Nephron progenitor cell (in vitro differentiated cells): Measurements from ENCODE around the gene ACTR3C.

Experiments
- DNase-seq: peaks from one replicate; pipeline ENCODE4 v3.0.0; 2021
- H3K27ac Mint-ChIP-seq: 2 replicates; pipeline ENCODE4 v1.8.0; 2021; ENCODE audit warnings: mild to moderate bottlenecking, moderate library complexity, mixed read lengths
- H3K27me3 Mint-ChIP-seq: 2 replicates; pipeline ENCODE4 v1.8.0; 2021; ENCODE audit warnings: mild to moderate bottlenecking, low read depth, mixed read lengths; ENCODE audit not compliant: poor library complexity
- H3K36me3 Mint-ChIP-seq: 2 replicates; pipeline ENCODE4 v1.8.0; 2021; ENCODE audit warnings: low read depth, mixed read lengths
- H3K4me1 Mint-ChIP-seq: 2 replicates; pipeline ENCODE4 v1.8.0; 2021; ENCODE audit warnings: mixed read lengths
- H3K4me3 Mint-ChIP-seq: 2 replicates; pipeline ENCODE4 v1.8.0; 2021; ENCODE audit warnings: mild to moderate bottlenecking, moderate library complexity, mixed read lengths
- H3K9me3 Mint-ChIP-seq: 2 replicates; pipeline ENCODE4 v1.8.0; 2021; ENCODE audit warnings: mild to moderate bottlenecking, moderate library complexity, mixed read lengths
- TF ChIP-seq, protein P1 (sequence below): fragments of 200-600 bp; sonication (generic); IDR thresholded peaks from 2 replicates; pipeline ENCODE4 v1.5.0; 2021; ENCODE audit warnings: antibody characterized with exemption

The ACTR3C gene

DNA sequence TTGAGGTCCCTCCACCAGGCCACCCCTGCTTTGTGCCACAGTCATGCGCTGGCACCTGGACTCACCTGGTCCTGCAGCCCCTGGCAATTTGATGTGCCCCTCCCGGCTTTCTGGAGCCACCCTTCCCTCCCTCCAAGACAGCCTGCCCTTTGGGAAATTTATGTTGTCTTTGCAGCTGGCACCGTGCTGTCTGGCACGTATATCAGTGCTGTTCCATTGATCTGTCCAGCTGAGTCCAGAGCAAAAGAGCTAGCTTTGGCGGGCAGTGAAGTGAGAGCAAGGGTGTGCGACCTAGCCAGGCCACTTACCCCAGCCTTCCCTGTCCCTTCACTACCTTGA, 12.4 kb upstream of the ACTR3C start:
- Mint-ChIP-seq H3K27ac (no peak overlapping the region), H3K9me3 (no peaks in the 10 kb centered on the region), H3K4me3 (no peak overlapping the region), H3K4me1 (peaks cover 38% of the 10 kb centered on the region), H3K27me3 (peaks cover 45% of the 10 kb centered on the region), H3K36me3 (no peaks in the 10 kb centered on the region)
- TF ChIP-seq, protein P1, sequence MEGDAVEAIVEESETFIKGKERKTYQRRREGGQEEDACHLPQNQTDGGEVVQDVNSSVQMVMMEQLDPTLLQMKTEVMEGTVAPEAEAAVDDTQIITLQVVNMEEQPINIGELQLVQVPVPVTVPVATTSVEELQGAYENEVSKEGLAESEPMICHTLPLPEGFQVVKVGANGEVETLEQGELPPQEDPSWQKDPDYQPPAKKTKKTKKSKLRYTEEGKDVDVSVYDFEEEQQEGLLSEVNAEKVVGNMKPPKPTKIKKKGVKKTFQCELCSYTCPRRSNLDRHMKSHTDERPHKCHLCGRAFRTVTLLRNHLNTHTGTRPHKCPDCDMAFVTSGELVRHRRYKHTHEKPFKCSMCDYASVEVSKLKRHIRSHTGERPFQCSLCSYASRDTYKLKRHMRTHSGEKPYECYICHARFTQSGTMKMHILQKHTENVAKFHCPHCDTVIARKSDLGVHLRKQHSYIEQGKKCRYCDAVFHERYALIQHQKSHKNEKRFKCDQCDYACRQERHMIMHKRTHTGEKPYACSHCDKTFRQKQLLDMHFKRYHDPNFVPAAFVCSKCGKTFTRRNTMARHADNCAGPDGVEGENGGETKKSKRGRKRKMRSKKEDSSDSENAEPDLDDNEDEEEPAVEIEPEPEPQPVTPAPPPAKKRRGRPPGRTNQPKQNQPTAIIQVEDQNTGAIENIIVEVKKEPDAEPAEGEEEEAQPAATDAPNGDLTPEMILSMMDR: no peak
- DNase-seq: no peak

DNA sequence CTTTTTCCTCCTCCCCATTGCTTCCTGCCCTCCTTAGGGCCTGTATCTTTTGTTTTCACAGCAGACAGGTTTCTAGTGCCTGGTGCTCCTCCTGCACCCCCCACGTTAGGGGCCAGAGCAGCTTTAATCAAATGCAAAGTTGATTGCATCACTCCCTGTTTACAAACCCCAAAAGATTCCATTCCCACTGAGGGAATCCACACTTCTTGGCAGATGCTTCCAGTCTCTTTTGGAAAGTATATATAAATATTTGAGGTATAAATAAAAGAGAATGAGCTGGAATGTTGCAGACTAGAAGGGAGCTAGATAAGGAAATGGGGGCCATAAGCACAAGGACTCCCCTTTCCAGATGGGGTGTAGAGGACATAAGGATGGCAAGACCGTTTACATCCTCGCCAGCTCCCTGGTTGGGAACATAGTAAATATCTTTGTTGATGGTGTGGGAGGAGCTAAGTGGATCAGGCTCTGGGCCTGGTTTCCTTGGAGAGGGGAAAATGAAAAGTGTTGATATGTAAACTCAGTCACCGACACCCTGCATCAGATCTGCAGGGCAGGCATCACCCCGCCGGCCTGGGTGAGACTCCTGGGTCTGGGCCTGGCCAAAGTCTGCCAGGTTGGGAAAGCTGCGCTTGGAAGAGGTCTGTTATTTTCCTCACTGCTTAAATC, 11.9 kb upstream of the ACTR3C start:
- no peak overlapping the region for H3K27ac Mint-ChIP-seq
- peaks cover 42% of the 10 kb centered on the region for H3K27me3 Mint-ChIP-seq
- H3K9me3 Mint-ChIP-seq: no peaks in the 10 kb centered on the region
- H3K4me3 Mint-ChIP-seq: no peak overlapping the region
- no peak for DNase-seq
- H3K4me1 Mint-ChIP-seq: peaks cover 36% of the 10 kb centered on the region
- no peaks in the 10 kb centered on the region for H3K36me3 Mint-ChIP-seq
- TF ChIP-seq, protein P1: no peak

DNA sequence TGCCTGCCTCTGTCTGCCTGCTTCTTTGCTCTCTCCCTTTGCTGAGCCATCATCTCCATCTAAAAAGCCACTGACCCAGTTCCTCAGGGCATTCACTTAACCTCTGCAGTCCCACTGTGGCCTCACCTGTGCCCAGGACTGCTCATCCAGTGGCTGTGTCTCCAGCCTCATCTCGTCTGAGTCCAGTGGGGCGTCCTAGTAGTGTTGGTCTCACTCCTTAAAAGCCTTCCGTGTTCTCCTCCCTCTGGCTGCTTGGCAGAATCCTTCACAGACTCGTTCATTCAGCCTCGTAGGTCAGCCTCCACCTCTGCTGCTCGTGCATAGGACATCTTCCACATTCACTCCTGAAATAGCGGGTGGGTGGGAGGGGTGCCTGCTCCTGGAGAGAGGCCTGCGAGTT, 10.8 kb upstream of the ACTR3C start:
- Mint-ChIP-seq H3K4me3 (no peak overlapping the region), H3K27ac (no peak overlapping the region), H3K4me1 (peaks cover 26% of the 10 kb centered on the region), H3K36me3 (no peaks in the 10 kb centered on the region), H3K27me3 (peaks cover 31% of the 10 kb centered on the region), H3K9me3 (no peaks in the 10 kb centered on the region)
- no peak for DNase-seq
- TF ChIP-seq, protein P1: no peak

DNA sequence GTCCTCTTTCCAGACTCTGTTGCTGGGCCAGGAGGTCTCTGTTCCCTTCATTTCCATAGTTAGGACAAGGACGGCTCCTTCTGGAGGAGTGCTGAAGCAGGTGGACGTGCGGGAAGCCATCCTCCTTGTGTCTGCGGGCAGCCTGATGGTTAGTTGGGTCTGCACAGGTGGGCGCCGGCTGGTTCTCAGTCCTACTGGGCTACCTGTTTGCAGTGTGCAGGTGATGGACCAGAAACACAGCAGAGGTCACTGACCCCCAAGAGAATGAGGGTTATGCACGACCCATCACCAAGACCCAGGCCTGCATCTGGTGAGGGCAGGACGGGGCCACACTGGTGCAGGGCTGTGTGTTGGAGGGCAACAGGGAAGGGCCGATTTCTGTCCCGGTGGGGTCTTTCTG, 10.3 kb upstream of the ACTR3C start:
- Mint-ChIP-seq H3K4me1 (peaks cover 31% of the 10 kb centered on the region), H3K27me3 (peaks cover 26% of the 10 kb centered on the region), H3K9me3 (no peaks in the 10 kb centered on the region), H3K4me3 (no peak overlapping the region), H3K27ac (no peak overlapping the region), H3K36me3 (no peaks in the 10 kb centered on the region)
- no peak for DNase-seq
- TF ChIP-seq, protein P1: no peak

DNA sequence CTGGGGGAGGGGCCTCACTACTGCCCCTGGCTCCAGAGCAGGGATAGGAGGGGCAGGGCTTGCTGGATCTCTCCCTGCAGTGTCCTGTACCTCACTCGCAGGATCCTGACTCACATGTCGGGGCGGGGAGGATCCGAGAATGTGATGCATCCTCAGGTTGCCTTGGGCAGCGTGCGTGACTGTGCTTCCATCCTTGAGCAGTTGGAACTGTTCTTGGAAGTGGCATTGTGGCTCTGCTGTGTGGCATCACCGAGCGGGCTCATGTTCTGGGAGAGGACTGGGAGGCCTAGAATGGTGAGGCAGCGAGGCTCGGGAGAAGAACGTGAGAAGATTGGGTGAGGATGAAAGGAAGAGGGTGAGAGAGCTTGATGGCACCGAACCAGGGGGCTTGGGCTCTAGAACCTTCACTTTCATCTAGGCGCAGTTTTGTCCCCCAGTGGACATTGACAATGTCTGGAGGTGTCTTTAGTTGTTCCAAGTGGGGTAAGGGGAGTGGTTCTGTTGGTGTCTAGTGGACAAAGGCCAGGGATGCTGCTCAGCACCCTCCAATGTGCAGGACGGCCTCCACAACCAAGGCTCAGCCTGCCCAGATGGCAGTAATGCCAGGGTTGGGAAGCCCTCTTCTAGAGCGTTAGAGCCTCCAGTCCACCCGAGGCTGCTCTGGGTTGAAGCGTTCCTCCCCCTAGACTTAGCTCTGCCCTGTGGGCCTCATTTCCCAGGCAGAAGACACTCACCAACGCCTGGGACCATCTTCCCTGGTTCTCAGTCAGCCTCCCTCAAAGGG, 9.7 kb upstream of the ACTR3C start:
- no peak for DNase-seq
- TF ChIP-seq, protein P1: no peak
- Mint-ChIP-seq H3K36me3 (no peaks in the 10 kb centered on the region), H3K4me3 (no peak overlapping the region), H3K27me3 (peaks cover 25% of the 10 kb centered on the region), H3K27ac (no peak overlapping the region), H3K9me3 (no peaks in the 10 kb centered on the region), H3K4me1 (peaks cover 28% of the 10 kb centered on the region)
